Pancreas (tissue), 10 donors: ENCODE results near the gene PTOV1. TPM values are rescaled to one million over a fixed set of nuclear protein-coding genes. Genes with fewer than 3 reads are reported as not detected.
A peak's percentile ranks its signal among the peaks of the same experiment; 100 is the strongest.

Source experiments
- ATAC-seq, 4 donors: fragments of 200-7000 bp; cut with Tn5 transposase; one replicate each; pipeline versions ENCODE4 v1.8.0 to v1.9.1; 2020; ENCODE audit warnings: mild to moderate bottlenecking in 4 of 4, moderate library complexity in 4 of 4
- DNase-seq, 6 donors: peaks; one replicate each; pipeline ENCODE4 v3.0.0-alpha.2; 2020
- FAIRE-seq: peaks from 2 replicates; lab custom pipeline; 2012; peaks lifted over from hg19 to GRCh38; lab: Jason Lieb, UNC
- H3K27ac ChIP-seq, 4 donors: fragments of 200-600 bp; sonication (generic); 1 replicate in 3 of 4; 2 replicates in 1 of 4; pipeline versions ENCODE4 v1.5.0 to v1.8.0; 2020
- H3K27me3 ChIP-seq, 4 donors: fragments of 200-600 bp; one replicate each; pipeline ENCODE4 v1.8.0; 2021
- H3K36me3 ChIP-seq, 3 donors: fragments of 200-600 bp; sonication (generic) in 1 of 3; one replicate each; pipeline versions ENCODE4 v1.5.0 to v1.8.0; 2020 to 2021
- H3K4me1 ChIP-seq, 3 donors: fragments of 200-600 bp; one replicate each; pipeline ENCODE4 v1.8.0; 2021
- H3K4me3 ChIP-seq, 4 donors: fragments of 200-600 bp; sonication (generic) in 2 of 4; one replicate each; pipeline versions ENCODE4 v1.5.0 to v1.8.0; 2020 to 2021
- H3K9me3 ChIP-seq, 4 donors: fragments of 200-600 bp; one replicate each; pipeline ENCODE4 v1.8.0; 2021
- CTCF ChIP-seq, 4 donors: fragments of 200-600 bp; sonication (generic) in 3 of 4; IDR thresholded peaks; one replicate each; pipeline versions ENCODE4 v1.5.0 to v1.8.0; 2021; ENCODE audit warnings: antibody characterized with exemption in 4 of 4
- WGBS, 2 donors: extraction: QIAGEN DNeasy Blood & Tissue Kit; methylation state at CpG; one replicate each; pipeline ENCODE4 v1.1.7; 2013; 5-methylcytosine and 5-hydroxymethylcytosine counted together
- intact Hi-C, 3 donors: fragments of 100-400 bp; cut with DNase I; formaldehyde crosslinking; loops; one replicate each; pipeline versions ENCODE4 v1.11.1 to v1.14.2; 2022
- polyA plus RNA-seq, 2 donors: library from polyadenylated mRNA; stranded (reverse); fragments of 200-250 nt; gene quantifications; one replicate each; pipeline ENCODE4 v1.2.3, GENCODE V29; 2013
- total RNA-seq, 6 donors: library from RNA; stranded (reverse); fragmentation: NEBNext Ultra II Directional in 4 of 6; extraction: Animal tissue kit (Norgen Biotek cat#: 25700) in 4 of 6; gene quantifications; one replicate each; pipeline versions ENCODE4 v1.2.1 to v1.2.4, GENCODE V29; 2021 to 2023
- donor health status: healthy with polysubstance abuse.
- donor health status: DM: no; HTN: no; CAD: no; lungs with moderate emphysema.
- donor health status: DM: no; HTN: no; CAD: no.
- donor health status: control.
- donor health status: control.
- donor health status: Bipolar disorder and iron deficiency.
- donor health status: DM: yes; HTN: yes; CAD: no.
- donor health status: DM: no; HTN: no; CAD: no.
- donor health status: DM: no; HTN: no; CAD: no.
- donor health status: DM: yes; HTN: yes; CAD: no.

PTOV1 gene
- total and polyA plus RNA-seq, 8 donors = 48.8 to 191 (median 76.0) TPM

- peak in 2 of 6 donors; percentile 18 to 48 for DNase-seq
- H3K36me3 ChIP-seq = peaks cover 9 to 53% (median 46%) of the 10 kb centered on the region in 3 donors
Measured at GRCh38 chr19:49880162-49880869, 29.4 kb downstream of the PTOV1 start.

GRCh38 chr19:49881186-49881585 is 30.2 kb downstream of the PTOV1 start:
- H3K4me1 ChIP-seq = peaks cover 0 to 3% (median 0%) of the 10 kb centered on the region in 3 donors
- WGBS, 2 donors = 96 to 97% methylated on average over 16 to 17 of the region's 17 CpGs
- no peak for TF ChIP-seq CTCF (IDR thresholded peaks at IDR 0.05)
- FAIRE-seq (no peak), ATAC-seq (no peak), DNase-seq (peak in 1 of 6 donors; percentile 14)
- H3K9me3 ChIP-seq = no peaks in the 10 kb centered on the region
- H3K27ac ChIP-seq = no peak overlapping the region
- H3K36me3 ChIP-seq = peaks cover 9 to 56% (median 46%) of the 10 kb centered on the region in 3 donors
- H3K4me3 ChIP-seq = no peak overlapping the region
- H3K27me3 ChIP-seq = no peaks in the 10 kb centered on the region
- intact Hi-C loops = no loop called here

More at GRCh38 chr19:49880162-49880869, 29.4 kb downstream of the PTOV1 start:
- H3K4me3 ChIP-seq = no peak overlapping the region
- no peak for ATAC-seq
- intact Hi-C loops = no loop called here
- no peaks in the 10 kb centered on the region for H3K27me3 ChIP-seq
- H3K27ac ChIP-seq = no peak overlapping the region
- H3K9me3 ChIP-seq = no peaks in the 10 kb centered on the region
- no peak for FAIRE-seq
- TF ChIP-seq CTCF (IDR thresholded peaks at IDR 0.05) = no peak
- WGBS, 2 donors = 87% methylated on average over 10 of the region's 10 CpGs
- peaks cover 0 to 7% (median 5%) of the 10 kb centered on the region in 3 donors for H3K4me1 ChIP-seq

- no peak for ATAC-seq
- Histone ChIP-seq H3K9me3 (no peaks in the 10 kb centered on the region), H3K27ac (no peak overlapping the region), H3K4me1 (peaks cover 0 to 3% (median 0%) of the 10 kb centered on the region in 3 donors), H3K4me3 (no peak overlapping the region), H3K27me3 (no peaks in the 10 kb centered on the region), H3K36me3 (peaks cover 9 to 56% (median 46%) of the 10 kb centered on the region in 3 donors)
- TF ChIP-seq CTCF (IDR thresholded peaks at IDR 0.05) = no peak
- no peak for FAIRE-seq
- DNase-seq = peak in 1 of 6 donors; percentile 23
- intact Hi-C loops = no loop called here
- 93 to 94% methylated on average over 31 of the region's 31 CpGs for WGBS, 2 donors
Measured at GRCh38 chr19:49881672-49882394, 30.9 kb downstream of the PTOV1 start.

- TF ChIP-seq CTCF (IDR thresholded peaks at IDR 0.05) = no peak
- Histone ChIP-seq H3K27ac (no peak overlapping the region), H3K4me1 (peaks cover 0 to 3% (median 0%) of the 10 kb centered on the region in 3 donors), H3K4me3 (no peak overlapping the region), H3K27me3 (no peaks in the 10 kb centered on the region), H3K9me3 (no peaks in the 10 kb centered on the region), H3K36me3 (peaks cover 9 to 56% (median 46%) of the 10 kb centered on the region in 3 donors)
- DNase-seq = no peak
- intact Hi-C loops = no loop called here
- 95 to 98% methylated on average over 14 of the region's 14 CpGs for WGBS, 2 donors
- FAIRE-seq = no peak
- ATAC-seq = no peak
Measured at GRCh38 chr19:49882643-49883042, 31.7 kb downstream of the PTOV1 start.
